ENCODE measurements around the gene SLC35E1. TPM values are rescaled to one million over a fixed set of nuclear protein-coding genes. Genes with fewer than 3 reads are reported as not detected.
A peak's percentile ranks its signal among the peaks of the same experiment; 100 is the strongest.

Gene SLC35E1
- total RNA-seq, 1 donor, result 38.0 TPM

DNA sequence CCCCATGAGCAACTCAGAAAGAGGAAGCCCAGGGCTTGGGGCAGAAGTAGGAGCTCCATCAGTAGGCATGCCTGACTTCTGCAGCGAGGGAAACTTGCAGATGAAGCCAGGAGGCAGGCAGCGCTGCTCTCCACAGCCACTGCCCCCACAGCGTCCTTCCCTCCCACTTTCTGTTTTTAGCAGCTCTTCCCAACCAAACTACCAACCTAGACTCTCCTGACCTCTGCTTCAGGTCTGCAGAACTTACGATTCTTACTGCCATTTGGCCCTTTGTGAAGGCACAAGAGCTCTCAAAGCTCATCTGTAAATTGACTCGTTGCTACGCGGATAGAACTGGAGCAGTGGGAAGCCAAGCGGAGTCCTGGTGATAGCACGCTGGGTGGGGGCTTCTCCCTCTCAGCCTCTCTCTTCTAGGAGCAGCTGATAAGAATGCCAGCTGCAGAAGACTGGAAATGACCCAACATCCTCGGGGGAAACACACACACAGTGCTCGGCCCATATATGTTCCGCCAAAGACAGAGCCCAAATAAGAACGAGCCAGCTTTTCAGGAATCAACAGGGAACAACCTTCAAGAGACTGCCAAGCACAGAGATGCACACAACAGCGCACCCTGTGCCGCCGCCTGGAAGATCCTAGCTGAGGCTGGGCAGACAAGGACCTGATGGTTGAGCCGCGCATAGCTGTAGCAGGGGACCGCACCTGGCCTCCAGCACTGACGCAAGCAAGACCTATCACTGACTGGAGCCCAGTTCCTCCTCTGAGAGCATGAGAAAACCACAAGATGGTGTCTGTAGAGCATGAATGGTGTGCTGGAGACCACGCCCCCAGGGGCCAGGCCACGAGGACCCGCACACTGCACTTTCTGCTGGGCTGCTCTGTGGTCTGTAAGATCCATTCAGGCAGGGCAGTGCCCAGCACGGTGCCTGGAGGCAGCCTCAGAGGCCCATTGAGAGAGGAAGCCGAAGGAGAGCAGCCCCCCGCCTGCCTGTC, 15.9 kb upstream of the SLC35E1 start:
- TF ChIP-seq, protein P1, sequence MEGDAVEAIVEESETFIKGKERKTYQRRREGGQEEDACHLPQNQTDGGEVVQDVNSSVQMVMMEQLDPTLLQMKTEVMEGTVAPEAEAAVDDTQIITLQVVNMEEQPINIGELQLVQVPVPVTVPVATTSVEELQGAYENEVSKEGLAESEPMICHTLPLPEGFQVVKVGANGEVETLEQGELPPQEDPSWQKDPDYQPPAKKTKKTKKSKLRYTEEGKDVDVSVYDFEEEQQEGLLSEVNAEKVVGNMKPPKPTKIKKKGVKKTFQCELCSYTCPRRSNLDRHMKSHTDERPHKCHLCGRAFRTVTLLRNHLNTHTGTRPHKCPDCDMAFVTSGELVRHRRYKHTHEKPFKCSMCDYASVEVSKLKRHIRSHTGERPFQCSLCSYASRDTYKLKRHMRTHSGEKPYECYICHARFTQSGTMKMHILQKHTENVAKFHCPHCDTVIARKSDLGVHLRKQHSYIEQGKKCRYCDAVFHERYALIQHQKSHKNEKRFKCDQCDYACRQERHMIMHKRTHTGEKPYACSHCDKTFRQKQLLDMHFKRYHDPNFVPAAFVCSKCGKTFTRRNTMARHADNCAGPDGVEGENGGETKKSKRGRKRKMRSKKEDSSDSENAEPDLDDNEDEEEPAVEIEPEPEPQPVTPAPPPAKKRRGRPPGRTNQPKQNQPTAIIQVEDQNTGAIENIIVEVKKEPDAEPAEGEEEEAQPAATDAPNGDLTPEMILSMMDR (IDR thresholded peaks at IDR 0.05; ENCODE audit: extremely low read depth, low read depth, low read length), result no peak
- Histone ChIP-seq H3K36me3 (ENCODE audit: insufficient read depth, low read length) (no peaks in the 10 kb centered on the region), H3K9me3 (ENCODE audit: low read depth, low read length) (no peaks in the 10 kb centered on the region), H3K4me2 (ENCODE audit: insufficient read depth, low read length) (no peak overlapping the region), H3K27me3 (ENCODE audit: insufficient read depth, low read length) (no peaks in the 10 kb centered on the region), H4K20me1 (ENCODE audit: insufficient read depth, low read length) (peaks cover 93% of the 10 kb centered on the region), H3K79me2 (ENCODE audit: insufficient read depth, low read length) (peaks cover 97% of the 10 kb centered on the region), H3K27ac (ENCODE audit: low read depth, low read length) (no peak overlapping the region), H3K4me1 (ENCODE audit: insufficient read depth, low read length) (peaks cover 41% of the 10 kb centered on the region), H3K4me3 (ENCODE audit: insufficient read depth, low read length) (no peak overlapping the region), H2AFZ (ENCODE audit: low read length) (no peak overlapping the region)
- DNase-seq (ENCODE audit: insufficient read length, low spot score, missing footprints), result peak; percentile 83

DNA sequence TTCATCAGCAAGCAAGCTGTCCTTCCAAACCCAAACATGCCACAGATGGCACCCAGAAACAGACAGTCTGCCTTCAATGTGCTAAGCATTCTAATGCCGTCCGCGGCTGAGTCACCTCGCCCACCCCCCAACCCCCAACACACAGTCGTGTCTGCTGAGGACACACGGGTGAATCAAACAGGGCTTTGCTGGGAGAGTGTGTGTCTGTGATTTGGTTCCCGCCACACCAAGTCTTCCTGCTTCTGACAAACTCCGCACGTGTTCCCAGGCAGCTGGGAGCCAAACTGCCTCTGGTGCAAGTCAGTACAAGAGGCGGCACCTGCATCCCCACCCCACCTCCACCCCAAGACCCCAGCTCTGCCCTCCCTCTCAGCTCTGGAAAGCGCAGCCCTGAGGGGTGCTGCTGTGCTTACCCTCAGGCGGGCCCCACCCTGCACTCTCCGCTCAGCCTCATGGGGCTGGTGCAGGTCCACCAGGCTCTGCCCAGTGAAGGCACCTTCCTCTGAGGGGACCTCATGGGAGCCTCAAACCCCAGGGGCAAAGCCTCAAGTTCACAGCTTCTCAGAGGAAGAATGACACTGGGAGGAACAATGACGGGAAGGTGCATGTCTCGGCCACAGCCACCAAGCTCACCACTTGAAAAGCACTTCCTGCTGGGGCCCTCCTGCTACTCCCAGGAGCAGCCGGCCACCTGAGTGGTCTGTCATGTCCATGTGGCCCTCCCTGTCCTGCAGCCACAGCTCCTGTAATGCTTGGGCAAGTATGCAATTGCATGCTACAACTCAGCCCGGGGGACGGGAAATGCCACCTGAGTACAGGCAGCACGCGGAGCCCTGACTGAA, 15.0 kb upstream of the SLC35E1 start:
- Histone ChIP-seq H3K27me3 (ENCODE audit: insufficient read depth, low read length) (no peaks in the 10 kb centered on the region), H3K9me3 (ENCODE audit: low read depth, low read length) (no peaks in the 10 kb centered on the region), H3K4me1 (ENCODE audit: insufficient read depth, low read length) (peaks cover 41% of the 10 kb centered on the region), H2AFZ (ENCODE audit: low read length) (no peak overlapping the region), H3K79me2 (ENCODE audit: insufficient read depth, low read length) (peaks cover 97% of the 10 kb centered on the region), H3K4me3 (ENCODE audit: insufficient read depth, low read length) (no peak overlapping the region), H3K4me2 (ENCODE audit: insufficient read depth, low read length) (no peak overlapping the region), H4K20me1 (ENCODE audit: insufficient read depth, low read length) (peaks cover 93% of the 10 kb centered on the region), H3K36me3 (ENCODE audit: insufficient read depth, low read length) (no peaks in the 10 kb centered on the region), H3K27ac (ENCODE audit: low read depth, low read length) (no peak overlapping the region)
- DNase-seq (ENCODE audit: insufficient read length, low spot score, missing footprints), result peak; percentile 88
- TF ChIP-seq, protein P1 (IDR thresholded peaks at IDR 0.05; ENCODE audit: extremely low read depth, low read depth, low read length), result no peak

DNA sequence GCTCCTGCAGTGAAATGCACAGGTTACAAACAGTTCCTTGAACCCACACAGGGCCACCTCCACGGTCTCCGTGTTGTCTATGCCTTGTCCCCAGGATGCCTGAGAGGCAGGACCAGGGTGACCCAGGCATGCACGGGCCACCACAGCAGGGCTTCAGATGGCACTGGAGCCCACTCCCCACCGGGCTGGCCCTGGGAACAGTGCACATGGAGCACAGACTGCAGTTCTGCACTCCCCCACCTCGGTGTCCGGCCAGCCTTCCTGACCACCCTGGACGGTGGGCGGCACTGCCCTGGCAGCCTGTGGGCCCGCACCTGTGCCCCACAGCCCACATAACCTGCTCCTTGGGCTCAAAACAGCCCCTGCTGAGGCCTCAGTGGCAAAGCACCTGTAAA, 14.3 kb upstream of the SLC35E1 start:
- Histone ChIP-seq H3K4me2 (ENCODE audit: insufficient read depth, low read length) (no peak overlapping the region), H2AFZ (ENCODE audit: low read length) (no peak overlapping the region), H3K9me3 (ENCODE audit: low read depth, low read length) (no peaks in the 10 kb centered on the region), H3K36me3 (ENCODE audit: insufficient read depth, low read length) (no peaks in the 10 kb centered on the region), H3K27me3 (ENCODE audit: insufficient read depth, low read length) (no peaks in the 10 kb centered on the region), H3K27ac (ENCODE audit: low read depth, low read length) (peak overlapping the region; percentile 41), H3K4me3 (ENCODE audit: insufficient read depth, low read length) (no peak overlapping the region), H3K79me2 (ENCODE audit: insufficient read depth, low read length) (peaks cover 97% of the 10 kb centered on the region), H3K4me1 (ENCODE audit: insufficient read depth, low read length) (peaks cover 47% of the 10 kb centered on the region), H4K20me1 (ENCODE audit: insufficient read depth, low read length) (peaks cover 93% of the 10 kb centered on the region)
- TF ChIP-seq, protein P1 (IDR thresholded peaks at IDR 0.05; ENCODE audit: extremely low read depth, low read depth, low read length), result no peak
- no peak for DNase-seq (ENCODE audit: insufficient read length, low spot score, missing footprints)

All from osteoblast (primary cell).